ENCODE measurements around the gene FBN1. TPM values are rescaled to one million over a fixed set of nuclear protein-coding genes. Genes with fewer than 3 reads are reported as not detected.

FBN1 gene
- total RNA-seq, 8 experiments from 2014 or later: 3.4 to 777 (median 10.1) TPM

DNA sequence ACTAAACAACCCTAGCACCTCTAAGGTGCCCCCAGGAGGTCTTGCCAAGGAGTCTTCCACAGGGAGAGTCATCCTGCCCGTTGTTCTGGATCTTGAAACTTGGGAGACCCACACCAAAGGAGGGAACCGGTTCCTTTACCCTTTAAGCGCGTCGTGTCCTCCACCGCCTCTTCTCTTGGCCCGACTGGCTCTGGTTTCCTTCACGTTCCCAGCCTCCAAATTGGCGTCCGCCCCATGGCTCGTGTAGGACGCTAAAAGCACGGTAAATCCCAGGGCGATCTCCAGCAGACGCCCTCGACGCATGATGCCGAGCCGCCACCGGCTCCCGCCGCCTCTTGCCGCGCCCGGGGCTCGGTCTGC, 1.1 kb downstream of the FBN1 start:
- 0% methylated on average over 2 to 5 of the region's 26 CpGs; no CpG with 5 or more reads in 7 of the 10 experiments for WGBS, 10 experiments
- ATAC-seq (replicated peaks in 6 of 8): no peak
- in situ Hi-C loops (cut with MboI; ENCODE audit: low pct_unique_long_range_greater_than_20kb in 2 of 9, low sequenced_read_pairs in 9 of 9, unreplicated experiment in 9 of 9): loop anchor here in 1 of 9 experiments (25.0 kb wide), 1 partner anchor 168 kb away; the partner anchor contains the start of gene CEP152
- Histone ChIP-seq H3K27ac (peak overlapping the region in 1 of 2 donors; percentile 24), H3K4me1 (replicated peaks in 1 of 2) (peaks cover 13% of the 10 kb centered on the region in 2 donors), H3K4me3 (peak overlapping the region; percentile 55 to 90 (median 62))

- 0 to 78% (median 13%) methylated on average over 1 to 12 of the region's 12 CpGs for WGBS, 10 experiments
- in situ Hi-C loops (cut with MboI; ENCODE audit: low pct_unique_long_range_greater_than_20kb in 2 of 9, low sequenced_read_pairs in 9 of 9, unreplicated experiment in 9 of 9): loop anchor here in 1 of 9 experiments (25.0 kb wide), 1 partner anchor 168 kb away; the partner anchor contains the start of gene CEP152
- no peak for ATAC-seq (replicated peaks in 6 of 8)
- Histone ChIP-seq H3K4me1 (replicated peaks in 1 of 2) (peaks cover 13% of the 10 kb centered on the region in 2 donors), H3K27ac (no peak overlapping the region), H3K4me3 (peak overlapping the region; percentile 55 to 90 (median 62))
These were observed 1.6 kb downstream of the FBN1 start for GRCh38 chr15:48643776-48644466.

GRCh38 chr15:48643206-48643605, 2.3 kb downstream of the FBN1 start:
- ATAC-seq (replicated peaks in 6 of 8): no peak
- 0 to 82% (median 62%) methylated on average over 1 to 3 of the region's 3 CpGs; no CpG with 5 or more reads in 1 of the 10 experiments for WGBS, 10 experiments
- no peak overlapping the region for H3K27ac ChIP-seq
- in situ Hi-C loops (cut with MboI; ENCODE audit: low pct_unique_long_range_greater_than_20kb in 2 of 9, low sequenced_read_pairs in 9 of 9, unreplicated experiment in 9 of 9): loop anchor here in 1 of 9 experiments (25.0 kb wide), 1 partner anchor 169 kb away; the partner anchor contains the start of gene CEP152
- H3K4me3 ChIP-seq: peak overlapping the region in 3 of 5 donors; percentile 62 to 90 (median 68)
- H3K4me1 ChIP-seq (replicated peaks in 1 of 2): peaks cover 13% of the 10 kb centered on the region in 2 donors

- ATAC-seq (replicated peaks in 6 of 8): no peak
- in situ Hi-C loops (cut with MboI; ENCODE audit: low pct_unique_long_range_greater_than_20kb in 2 of 9, low sequenced_read_pairs in 9 of 9, unreplicated experiment in 9 of 9): loop anchor here in 1 of 9 experiments (25.0 kb wide), 1 partner anchor 170 kb away; the partner anchor contains the start of gene CEP152
- Histone ChIP-seq H3K27ac (no peak overlapping the region), H3K4me1 (replicated peaks in 1 of 2) (peaks cover 13% of the 10 kb centered on the region in 2 donors), H3K4me3 (peak overlapping the region in 1 of 5 donors; percentile 68)
- WGBS, 10 experiments: 0 to 100% (median 0%) methylated on average over 1 of the region's 1 CpG; no CpG with 5 or more reads in 7 of the 10 experiments
These were observed 2.7 kb downstream of the FBN1 start for GRCh38 chr15:48642795-48643194.

DNA sequence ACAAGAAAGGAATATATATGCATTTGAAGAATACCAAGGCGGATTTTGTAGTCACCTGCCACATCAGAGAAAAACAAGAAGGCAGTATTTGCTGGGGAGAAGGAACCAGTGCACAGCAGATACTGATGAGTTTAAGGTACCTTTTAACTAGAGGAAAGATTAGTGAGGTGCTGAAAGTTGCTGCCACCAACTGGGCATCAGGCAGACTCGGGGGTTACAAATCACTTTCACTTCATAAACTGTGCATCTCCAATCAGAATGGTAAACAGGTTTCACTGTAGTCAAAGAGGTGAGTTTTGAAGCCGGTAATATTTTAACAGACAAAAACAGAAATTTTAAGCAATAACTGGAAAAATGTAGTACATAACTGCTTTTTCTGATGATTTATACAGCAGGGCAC, 4.1 kb downstream of the FBN1 start:
- H3K4me3 ChIP-seq: no peak overlapping the region
- 29 to 100% (median 80%) methylated on average over 1 to 3 of the region's 3 CpGs; no CpG with 5 or more reads in 1 of the 10 experiments for WGBS, 10 experiments
- no peak overlapping the region for H3K27ac ChIP-seq
- in situ Hi-C loops (cut with MboI; ENCODE audit: low pct_unique_long_range_greater_than_20kb in 2 of 9, low sequenced_read_pairs in 9 of 9, unreplicated experiment in 9 of 9): loop anchor here in 1 of 9 experiments (25.0 kb wide), 1 partner anchor 171 kb away; the partner anchor contains the start of gene CEP152
- H3K4me1 ChIP-seq (replicated peaks in 1 of 2): peaks cover 10% of the 10 kb centered on the region in 2 donors
- no peak for ATAC-seq (replicated peaks in 6 of 8)

GRCh38 chr15:48638963-48639362, 6.5 kb downstream of the FBN1 start:
- in situ Hi-C loops (cut with MboI; ENCODE audit: low pct_unique_long_range_greater_than_20kb in 2 of 9, low sequenced_read_pairs in 9 of 9, unreplicated experiment in 9 of 9): loop anchor here in 1 of 9 experiments (25.0 kb wide), 1 partner anchor 173 kb away; the partner anchor contains the start of gene CEP152
- Histone ChIP-seq H3K27ac (no peak overlapping the region), H3K4me1 (replicated peaks in 1 of 2) (peaks cover 7% of the 10 kb centered on the region in 2 donors), H3K4me3 (no peak overlapping the region)
- 20 to 100% (median 67%) methylated on average over 1 to 2 of the region's 2 CpGs for WGBS, 10 experiments
- ATAC-seq (replicated peaks in 6 of 8): no peak

DNA sequence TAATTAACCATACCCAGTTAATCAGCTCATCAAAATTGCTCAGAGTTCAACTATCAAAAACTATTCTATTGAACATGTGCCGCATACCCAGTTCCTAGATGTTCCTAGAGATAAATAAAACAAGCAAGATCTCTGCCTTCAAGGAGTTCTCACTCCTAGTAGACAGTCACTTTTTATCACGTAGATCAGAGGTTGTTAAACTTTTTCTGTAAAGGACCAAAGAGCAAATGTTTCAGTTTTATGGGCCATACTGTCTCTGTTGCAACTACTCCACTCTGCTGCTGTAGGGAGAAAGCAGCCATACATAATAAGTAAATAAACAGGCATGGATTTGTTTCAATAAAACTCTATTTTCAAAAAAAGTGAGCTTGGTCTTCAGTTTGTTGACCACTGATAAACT, 7.9 kb downstream of the FBN1 start:
- in situ Hi-C loops (cut with MboI; ENCODE audit: low pct_unique_long_range_greater_than_20kb in 2 of 9, low sequenced_read_pairs in 9 of 9, unreplicated experiment in 9 of 9): loop anchor here in 1 of 9 experiments (25.0 kb wide), 1 partner anchor 175 kb away; the partner anchor contains the start of gene CEP152
- Histone ChIP-seq H3K4me3 (no peak overlapping the region), H3K27ac (no peak overlapping the region), H3K4me1 (replicated peaks in 1 of 2) (no peaks in the 10 kb centered on the region)
- ATAC-seq (replicated peaks in 6 of 8): no peak
- WGBS, 10 experiments: 77 to 100% (median 100%) methylated on average over 1 to 2 of the region's 2 CpGs; no CpG with 5 or more reads in 2 of the 10 experiments

DNA sequence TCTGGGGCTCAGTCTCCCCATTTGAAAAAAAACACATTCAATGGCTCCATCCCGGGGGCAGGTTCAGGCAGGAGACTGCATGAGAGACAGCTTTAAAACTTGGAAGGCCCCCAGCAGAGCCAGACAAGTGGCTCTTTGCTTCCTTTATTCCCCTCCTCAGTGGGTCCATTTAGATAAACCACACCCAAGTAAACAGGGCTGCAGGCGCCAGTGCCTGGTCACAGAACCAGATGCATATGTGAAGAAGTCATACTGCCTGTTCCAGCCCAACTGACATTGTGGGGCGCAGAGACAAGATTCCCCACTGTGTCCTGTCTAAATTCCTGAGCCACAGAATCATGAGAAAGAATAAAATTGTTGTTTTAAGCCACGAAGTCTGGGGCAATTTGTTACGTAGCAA, 9.0 kb downstream of the FBN1 start:
- in situ Hi-C loops (cut with MboI; ENCODE audit: low pct_unique_long_range_greater_than_20kb in 2 of 9, low sequenced_read_pairs in 9 of 9, unreplicated experiment in 9 of 9): loop anchor here in 1 of 9 experiments (25.0 kb wide), 1 partner anchor 176 kb away; the partner anchor contains the start of gene CEP152

DNA sequence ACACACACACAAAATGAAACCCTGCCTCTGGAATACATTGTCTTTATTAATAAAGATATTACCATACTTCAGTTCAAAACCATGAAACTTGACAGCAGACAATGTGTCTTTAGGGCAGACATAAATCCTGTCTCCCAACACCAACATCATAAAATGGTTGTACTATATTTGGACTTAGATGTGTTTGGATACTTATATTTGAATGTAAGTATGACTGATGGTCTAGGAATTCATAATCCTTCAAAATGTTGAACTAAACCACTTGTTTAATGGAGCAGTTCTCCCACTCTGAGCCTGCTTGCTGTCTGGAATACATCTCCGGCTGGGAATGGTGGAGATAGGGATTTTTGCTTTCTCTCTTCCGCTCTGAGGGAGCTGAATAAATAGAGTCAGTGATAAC, 10.6 kb downstream of the FBN1 start:
- ATAC-seq (replicated peaks in 6 of 8): peak in 1 of 8 experiments; percentile 9
- WGBS, 10 experiments: 20 to 100% (median 100%) methylated on average over 1 to 2 of the region's 2 CpGs; no CpG with 5 or more reads in 2 of the 10 experiments
- no peak overlapping the region for H3K27ac ChIP-seq
- in situ Hi-C loops (cut with MboI; ENCODE audit: low pct_unique_long_range_greater_than_20kb in 2 of 9, low sequenced_read_pairs in 9 of 9, unreplicated experiment in 9 of 9): loop anchor here in 1 of 9 experiments (25.0 kb wide), 1 partner anchor 177 kb away; the partner anchor contains the start of gene CEP152
- no peak overlapping the region for H3K4me3 ChIP-seq
- H3K4me1 ChIP-seq (replicated peaks in 1 of 2): no peaks in the 10 kb centered on the region

More for the DNA sequence above, 9.0 kb downstream of the FBN1 start:
- 13 to 100% (median 74%) methylated on average over 1 to 5 of the region's 5 CpGs; no CpG with 5 or more reads in 4 of the 10 experiments for WGBS, 10 experiments
- no peak overlapping the region for H3K27ac ChIP-seq
- no peak overlapping the region for H3K4me3 ChIP-seq
- no peaks in the 10 kb centered on the region for H3K4me1 ChIP-seq (replicated peaks in 1 of 2)
- ATAC-seq (replicated peaks in 6 of 8): peak in 3 of 8 experiments; percentile 53 to 58 (median 57)

- 37 to 100% (median 66%) methylated on average over 1 to 3 of the region's 3 CpGs for WGBS, 10 experiments
- in situ Hi-C loops (cut with MboI; ENCODE audit: low pct_unique_long_range_greater_than_20kb in 2 of 9, low sequenced_read_pairs in 9 of 9, unreplicated experiment in 9 of 9): loop anchor here in 1 of 9 experiments (25.0 kb wide), 1 partner anchor 178 kb away; the partner anchor contains the start of gene CEP152
- H3K27ac ChIP-seq: no peak overlapping the region
- H3K4me1 ChIP-seq (replicated peaks in 1 of 2): no peaks in the 10 kb centered on the region
- H3K4me3 ChIP-seq: no peak overlapping the region
- ATAC-seq (replicated peaks in 6 of 8): no peak
These were observed 11.4 kb downstream of the FBN1 start for GRCh38 chr15:48634096-48634495.

- no peak for ATAC-seq (replicated peaks in 6 of 8)
- in situ Hi-C loops (cut with MboI; ENCODE audit: low pct_unique_long_range_greater_than_20kb in 2 of 9, low sequenced_read_pairs in 9 of 9, unreplicated experiment in 9 of 9): loop anchor here in 1 of 9 experiments (25.0 kb wide), 1 partner anchor 180 kb away; the partner anchor contains the start of gene CEP152
- H3K4me1 ChIP-seq (replicated peaks in 1 of 2): no peaks in the 10 kb centered on the region
- no peak overlapping the region for H3K4me3 ChIP-seq
- no peak overlapping the region for H3K27ac ChIP-seq
- WGBS, 10 experiments: 0 to 80% methylated on average over 1 of the region's 1 CpG; no CpG with 5 or more reads in 8 of the 10 experiments
These were observed 12.9 kb downstream of the FBN1 start for GRCh38 chr15:48632651-48633050.

DNA sequence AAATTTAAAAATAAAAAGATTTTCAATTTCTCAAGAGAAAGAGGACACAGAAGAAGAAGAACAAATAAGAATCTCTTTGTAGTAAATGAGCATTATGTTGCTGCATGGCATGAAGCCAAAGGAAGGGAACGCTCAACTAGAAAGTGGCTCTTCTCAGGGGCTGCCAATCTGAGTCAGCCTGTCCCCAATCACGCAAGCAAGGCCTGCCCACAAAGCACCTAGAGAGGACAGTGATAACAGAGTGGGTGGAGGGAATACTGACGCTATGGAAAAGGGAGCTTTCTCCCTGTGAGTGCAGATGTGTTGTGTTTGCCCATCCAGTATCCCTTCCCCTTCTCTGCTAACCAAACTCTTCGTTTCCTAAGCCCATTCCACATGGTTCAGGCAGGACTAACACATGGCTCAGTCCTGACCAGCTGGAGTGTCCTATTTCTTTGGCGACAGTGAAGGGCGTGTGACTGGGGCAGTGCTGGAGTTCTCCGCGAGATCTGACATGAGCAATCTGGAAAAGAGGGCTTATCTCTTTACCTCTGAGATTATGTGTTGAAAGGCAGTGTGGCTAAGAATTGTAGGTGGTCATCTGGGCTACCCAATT, 14.2 kb downstream of the FBN1 start:
- Histone ChIP-seq H3K4me1 (replicated peaks in 1 of 2) (no peaks in the 10 kb centered on the region), H3K4me3 (no peak overlapping the region), H3K27ac (no peak overlapping the region)
- peak in 1 of 8 experiments; percentile 6 for ATAC-seq (replicated peaks in 6 of 8)
- 45 to 94% (median 76%) methylated on average over 2 to 7 of the region's 8 CpGs; no CpG with 5 or more reads in 1 of the 10 experiments for WGBS, 10 experiments
- in situ Hi-C loops (cut with MboI; ENCODE audit: low pct_unique_long_range_greater_than_20kb in 2 of 9, low sequenced_read_pairs in 9 of 9, unreplicated experiment in 9 of 9): loop anchor here in 1 of 9 experiments (25.0 kb wide), 1 partner anchor 181 kb away; the partner anchor contains the start of gene CEP152

Data from motor neuron (in vitro differentiated cells).